Measurements from ENCODE around the gene ZNF185.

Gene ZNF185

GRCh38 chrX:152897222-152898131, at the start of gene ZNF185:
ZNF185 (plus strand) TSS chrX:152898067; CDS start chrX:152914490, 16,423 bp downstream.
- no peak for DNase-seq (ENCODE audit: low read depth)

GRCh38 chrX:152850465-152850864, 47.4 kb upstream of the ZNF185 start:
- DNase-seq (ENCODE audit: low read depth) = no peak

GRCh38 chrX:152853986-152854385, 43.9 kb upstream of the ZNF185 start:
- DNase-seq (ENCODE audit: low read depth) = no peak

GRCh38 chrX:152861116-152861515, 36.8 kb upstream of the ZNF185 start:
- no peak for DNase-seq (ENCODE audit: low read depth)

GRCh38 chrX:152861826-152862225, 36.0 kb upstream of the ZNF185 start:
- DNase-seq (ENCODE audit: low read depth) = no peak

- no peak for DNase-seq (ENCODE audit: low read depth)
Observed at GRCh38 chrX:152865232-152865920, 32.5 kb upstream of the ZNF185 start.

GRCh38 chrX:152866386-152866785, 31.5 kb upstream of the ZNF185 start:
- DNase-seq (ENCODE audit: low read depth) = no peak

GRCh38 chrX:152869972-152870371, 27.9 kb upstream of the ZNF185 start:
- no peak for DNase-seq (ENCODE audit: low read depth)

GRCh38 chrX:152871260-152871659, 26.6 kb upstream of the ZNF185 start:
- DNase-seq (ENCODE audit: low read depth) = no peak

GRCh38 chrX:152872522-152872921, 25.3 kb upstream of the ZNF185 start:
- no peak for DNase-seq (ENCODE audit: low read depth)

GRCh38 chrX:152873361-152873760, 24.5 kb upstream of the ZNF185 start:
- DNase-seq (ENCODE audit: low read depth) = no peak

- no peak for DNase-seq (ENCODE audit: low read depth)
Observed at GRCh38 chrX:152876931-152877840, 20.7 kb upstream of the ZNF185 start.

- no peak for DNase-seq (ENCODE audit: low read depth)
Observed at GRCh38 chrX:152878976-152879755, 18.7 kb upstream of the ZNF185 start.

GRCh38 chrX:152881289-152881688, 16.6 kb upstream of the ZNF185 start:
- no peak for DNase-seq (ENCODE audit: low read depth)

- no peak for DNase-seq (ENCODE audit: low read depth)
Observed at GRCh38 chrX:152884171-152884570, 13.7 kb upstream of the ZNF185 start.

GRCh38 chrX:152886716-152887115, 11.2 kb upstream of the ZNF185 start:
- DNase-seq (ENCODE audit: low read depth) = no peak

- no peak for DNase-seq (ENCODE audit: low read depth)
Observed at GRCh38 chrX:152892499-152892898, 5.4 kb upstream of the ZNF185 start.

GRCh38 chrX:152892999-152893891, 4.6 kb upstream of the ZNF185 start:
- DNase-seq (ENCODE audit: low read depth) = no peak

GRCh38 chrX:152893980-152894610, 3.8 kb upstream of the ZNF185 start:
- DNase-seq (ENCODE audit: low read depth) = no peak

- DNase-seq (ENCODE audit: low read depth) = no peak
Observed at GRCh38 chrX:152895121-152895520, 2.7 kb upstream of the ZNF185 start.

Data from activated T-helper 9 cell treated with anti-CD3 and anti-CD28 coated beads, Interleukin-2, amount 50 U/mL, for 16 hours (primary cell).